HEK293 (cell line): ENCODE results near the gene TMEM167A.

Experiments
- IKZF3 ChIP-seq: fragments of 450-650 bp; IDR thresholded peaks from 2 replicates; pipeline ENCODE4 v1.5.0; 2018; ENCODE audit warnings: missing biosample characterization, mild to moderate bottlenecking, missing genetic modification characterization, moderate library complexity
- MZF1 ChIP-seq: fragments of 450-650 bp; formaldehyde crosslinking; IDR thresholded peaks from 2 replicates; pipeline ENCODE4 v1.5.1; 2017; ENCODE audit warnings: missing biosample characterization, missing genetic modification characterization, borderline replicate concordance
- RBAK ChIP-seq: fragments of 450-650 bp; formaldehyde crosslinking; IDR thresholded peaks from 2 replicates; pipeline ENCODE4 v1.5.1; 2016; ENCODE audit warnings: missing biosample characterization, missing genetic modification characterization
- TSHZ1 ChIP-seq: fragments of 450-650 bp; formaldehyde crosslinking; IDR thresholded peaks from 2 replicates; pipeline ENCODE4 v1.5.1; 2016; ENCODE audit warnings: missing biosample characterization, missing genetic modification characterization, borderline replicate concordance
- YY1 ChIP-seq: fragments of 450-650 bp; formaldehyde crosslinking; IDR thresholded peaks from 2 replicates; pipeline ENCODE4 v1.5.1; 2018; ENCODE audit warnings: missing biosample characterization, missing genetic modification characterization
- ZNF23 ChIP-seq: fragments of 450-650 bp; formaldehyde crosslinking; IDR thresholded peaks from 2 replicates; pipeline ENCODE4 v1.5.1; 2016; ENCODE audit warnings: missing biosample characterization, missing genetic modification characterization, borderline replicate concordance
- ZNF549 ChIP-seq: fragments of 450-650 bp; IDR thresholded peaks from 2 replicates; pipeline ENCODE4 v1.5.1; 2018; ENCODE audit warnings: missing biosample characterization, missing genetic modification characterization, mild to moderate bottlenecking, inconsistent platforms, moderate library complexity
- ZSCAN5A ChIP-seq: fragments of 450-650 bp; formaldehyde crosslinking; IDR thresholded peaks from 2 replicates; pipeline ENCODE4 v1.5.1; 2016; ENCODE audit warnings: missing biosample characterization, missing genetic modification characterization
- TF ChIP-seq, protein P1 (sequence below): fragments of 450-650 bp; formaldehyde crosslinking; IDR thresholded peaks from 2 replicates; pipeline ENCODE4 v1.5.1; 2016; ENCODE audit warnings: missing biosample characterization, missing genetic modification characterization

DNA sequence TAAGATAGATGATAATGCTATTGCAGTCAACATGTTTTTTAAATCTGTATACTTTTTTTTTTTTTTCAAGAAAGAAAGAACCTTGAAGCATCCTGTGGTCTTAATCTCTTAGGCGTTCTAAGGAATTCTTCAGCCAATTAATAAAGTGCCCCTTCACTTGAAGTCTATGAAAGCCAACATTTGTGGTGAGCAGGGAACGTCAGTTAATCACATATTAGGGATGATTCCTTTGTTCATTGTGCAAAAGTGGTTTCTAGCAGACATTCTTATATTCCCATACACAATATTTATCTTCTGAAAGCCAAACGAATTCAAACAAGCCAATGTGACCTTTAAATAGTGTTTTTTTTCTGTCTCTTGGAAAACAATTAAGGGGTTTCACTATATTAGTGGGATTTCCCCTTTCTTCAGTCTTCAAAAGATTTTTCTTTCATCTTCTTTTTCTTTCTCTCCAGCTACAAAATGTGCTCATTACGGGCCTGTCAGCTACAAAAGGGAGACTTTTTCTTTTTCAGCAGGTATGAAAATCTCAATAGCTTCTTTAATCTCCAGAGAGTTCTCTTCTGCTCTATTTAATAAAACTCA, 40.1 kb downstream of the TMEM167A start:
- no peak for TF ChIP-seq TSHZ1 (tag by site-specific recombination)
- no peak for TF ChIP-seq ZSCAN5A (tag by site-specific recombination)
- no peak for TF ChIP-seq ZNF549 (tag by site-specific recombination)
- TF ChIP-seq MZF1: no peak
- no peak for TF ChIP-seq ZNF23 (tag by site-specific recombination)
- no peak for TF ChIP-seq RBAK
- TF ChIP-seq, protein P1, sequence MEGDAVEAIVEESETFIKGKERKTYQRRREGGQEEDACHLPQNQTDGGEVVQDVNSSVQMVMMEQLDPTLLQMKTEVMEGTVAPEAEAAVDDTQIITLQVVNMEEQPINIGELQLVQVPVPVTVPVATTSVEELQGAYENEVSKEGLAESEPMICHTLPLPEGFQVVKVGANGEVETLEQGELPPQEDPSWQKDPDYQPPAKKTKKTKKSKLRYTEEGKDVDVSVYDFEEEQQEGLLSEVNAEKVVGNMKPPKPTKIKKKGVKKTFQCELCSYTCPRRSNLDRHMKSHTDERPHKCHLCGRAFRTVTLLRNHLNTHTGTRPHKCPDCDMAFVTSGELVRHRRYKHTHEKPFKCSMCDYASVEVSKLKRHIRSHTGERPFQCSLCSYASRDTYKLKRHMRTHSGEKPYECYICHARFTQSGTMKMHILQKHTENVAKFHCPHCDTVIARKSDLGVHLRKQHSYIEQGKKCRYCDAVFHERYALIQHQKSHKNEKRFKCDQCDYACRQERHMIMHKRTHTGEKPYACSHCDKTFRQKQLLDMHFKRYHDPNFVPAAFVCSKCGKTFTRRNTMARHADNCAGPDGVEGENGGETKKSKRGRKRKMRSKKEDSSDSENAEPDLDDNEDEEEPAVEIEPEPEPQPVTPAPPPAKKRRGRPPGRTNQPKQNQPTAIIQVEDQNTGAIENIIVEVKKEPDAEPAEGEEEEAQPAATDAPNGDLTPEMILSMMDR (tag by site-specific recombination): no peak
- no peak for TF ChIP-seq YY1 (tag by site-specific recombination)
- no peak for TF ChIP-seq IKZF3
